Endothelial cell of umbilical vein (primary cell): ENCODE data around the gene FRMD6.

Experiments
- CTCF ChIP-seq, 2 donors: IDR thresholded peaks; 1 replicate in 1 of 2; 2 replicates in 1 of 2; pipeline ENCODE4 v1.5.1; 2011; ENCODE audit warnings: low read length in 2 of 2, mild to moderate bottlenecking in 2 of 2, moderate library complexity in 2 of 2, control low read depth in 1 of 2, inconsistent platforms in 1 of 2, low read depth in 1 of 2; ENCODE audit not compliant: insufficient read depth in 1 of 2; ENCODE audit errors: extremely low read depth in 1 of 2
- EZH2 ChIP-seq: IDR thresholded peaks from 2 replicates; pipeline ENCODE4 v1.6.1; 2012; ENCODE audit warnings: borderline replicate concordance, low read depth, mild to moderate bottlenecking, moderate library complexity, low read length, inconsistent platforms; ENCODE audit not compliant: severe bottlenecking
- MYC ChIP-seq: IDR thresholded peaks from one replicate; pipeline ENCODE4 v1.6.1; 2011; ENCODE audit warnings: mild to moderate bottlenecking, low read depth, low read length
- POLR2A ChIP-seq: IDR thresholded peaks from 2 replicates; pipeline ENCODE4 v1.6.1; 2012; ENCODE audit warnings: low read depth, mild to moderate bottlenecking, control low read depth, low read length

GRCh38 chr14:51614707-51615106 lies 37.0 kb upstream of the FRMD6 start:
- TF ChIP-seq CTCF (IDR thresholded peaks at IDR 0.05; ENCODE audit: extremely low read depth in 1 of 2, insufficient read depth in 1 of 2, low read depth in 1 of 2, low read length in 2 of 2), result no peak
- TF ChIP-seq POLR2A, result no peak
- no peak for TF ChIP-seq EZH2
- no peak for TF ChIP-seq MYC
